RWPE1 (cell line): Measurements from ENCODE around the gene PATL2.
"Not testable (repeated sequence)": the region's sequence is repeated elsewhere in the genome, so short reads cannot be mapped to it uniquely, and the experiment has no call there.

ENCODE experiments used
- CTCF ChIA-PET: fragments of 350-600 bp; sonication (Branson Sonifier 250); formaldehyde crosslinking; extraction: SDS; loops from one replicate; lab custom pipeline; 2021; lab: Yijun Ruan, JAX
- POLR2A ChIA-PET: fragments of 400-600 bp; formaldehyde crosslinking; extraction: SDS; loops from one replicate; lab custom pipeline; 2020; ENCODE audit warnings: antibody characterized with exemption; ENCODE audit not compliant: low non-redundant PET; lab: Yijun Ruan, JAX
- DNase-seq: peaks from one replicate; pipeline ENCODE4 v3.0.0; 2012; ENCODE audit warnings: low spot score
- H3K27ac ChIP-seq: fragments of 450-650 bp; 2 replicates; pipeline ENCODE4 v1.5.1; 2017
- CTCF ChIP-seq: fragments of 450-650 bp; conservative IDR thresholded peaks from 2 replicates; pipeline ENCODE4 v1.5.1; 2017; ENCODE audit warnings: low read depth, mild to moderate bottlenecking

PATL2 gene

GRCh38 chr15:44735482-44736180, 24.5 kb upstream of the PATL2 start:
- DNase-seq = no peak
- H3K27ac ChIP-seq = no peak overlapping the region
- no peak for TF ChIP-seq CTCF
- ChIA-PET CTCF (interaction anchor here (0.9 to 1.6 kb wide), 4 partner anchors 24 to 150 kb away, joined by 3 to 8 read pairs (median 4); no protein-coding TSS in a partner anchor), POLR2A (no interaction called here)

- ChIA-PET POLR2A (no interaction called here), CTCF (interaction anchor here (1.6 kb wide), 1 partner anchor 142 kb away, joined by 4 read pairs; no protein-coding TSS in a partner anchor)
- no peak for DNase-seq
- no peak for TF ChIP-seq CTCF
- H3K27ac ChIP-seq = no peak overlapping the region
Observed at GRCh38 chr15:44734839-44735481, 23.8 kb upstream of the PATL2 start.

GRCh38 chr15:44729408-44730127, 18.4 kb upstream of the PATL2 start:
- no peak for TF ChIP-seq CTCF
- CTCF ChIA-PET = no interaction called here
- DNase-seq = no peak
- peak overlapping the region; percentile 97 for H3K27ac ChIP-seq
- POLR2A ChIA-PET = interaction anchor here (1.4 kb wide), 1 partner anchor 18 kb away, joined by 7 read pairs; the partner anchor contains the start of genes B2M and PATL2

- ChIA-PET CTCF (interaction anchor here (0.6 kb wide), 1 partner anchor 55 kb away, joined by 3 read pairs; no protein-coding TSS in a partner anchor), POLR2A (interaction anchor here (1.3 to 1.4 kb wide), 2 partner anchors 17 to 65 kb away, joined by 4 to 7 read pairs; partner anchors contain the start of genes B2M, PATL2 and SPG11)
- H3K27ac ChIP-seq = peak overlapping the region; percentile 97
- DNase-seq = peak; percentile 97
- TF ChIP-seq CTCF = no peak
Observed at GRCh38 chr15:44728576-44729407, 17.7 kb upstream of the PATL2 start.

- DNase-seq, CTCF ChIA-PET: not testable (repeated sequence)
- peak overlapping the region; percentile 97 for H3K27ac ChIP-seq
- POLR2A ChIA-PET = interaction anchor here (1.3 to 1.4 kb wide), 2 partner anchors 17 to 65 kb away, joined by 4 to 7 read pairs; partner anchors contain the start of genes B2M, PATL2 and SPG11
Observed at GRCh38 chr15:44728232-44728575, 17.1 kb upstream of the PATL2 start.

- POLR2A ChIA-PET = interaction anchor here (0.6 to 1.6 kb wide), 4 partner anchors 15 to 64 kb away, joined by 4 to 5 read pairs (median 4); partner anchors contain the start of gene SPG11
Observed at GRCh38 chr15:44727485-44728231, 16.5 kb upstream of the PATL2 start.

More at GRCh38 chr15:44727485-44728231, 16.5 kb upstream of the PATL2 start:
- peak overlapping the region; percentile 97 for H3K27ac ChIP-seq
- CTCF ChIA-PET = no interaction called here
- no peak for DNase-seq
- no peak for TF ChIP-seq CTCF
